Cerebellar nuclear complex (tissue), 1 donor: ENCODE results near the gene SPANXN1.
"Not testable (repeated sequence)": the region's sequence is repeated elsewhere in the genome, so short reads cannot be mapped to it uniquely, and the experiment has no call there.

Experiments
- DNase-seq, 2 experiments: peaks; one replicate each; lab custom pipeline; 2025; lab: John Stamatoyannopoulos, UW

SPANXN1 gene

GRCh38 chrX:145247203-145247602, at the start of gene SPANXN1:
TSS of gene SPANXN1 (plus strand) at chrX:145247503. CDS start at chrX:145247587, 84 bp downstream.
- DNase-seq: not testable (repeated sequence)

DNA sequence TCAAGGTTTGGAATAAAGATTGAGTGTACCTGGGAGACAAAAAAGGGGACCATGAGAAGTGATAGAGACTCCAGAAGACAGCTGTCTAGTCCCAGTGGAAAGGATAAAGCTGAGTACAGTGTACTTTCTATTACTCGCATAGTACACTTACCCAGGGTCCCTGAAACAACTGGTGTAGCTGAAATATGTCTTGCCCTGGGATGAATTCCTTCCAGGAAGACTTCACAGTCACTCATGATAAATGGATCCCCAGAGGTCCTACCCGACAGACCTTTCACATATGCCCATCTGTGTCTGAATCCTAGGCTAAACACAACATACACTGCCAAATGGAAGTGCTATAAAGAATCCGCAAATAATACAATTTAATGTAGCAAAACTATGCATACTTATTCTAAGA, 48.2 kb upstream of the SPANXN1 start:
- no peak for DNase-seq

- no peak for DNase-seq
These were observed 33.8 kb upstream of the SPANXN1 start for GRCh38 chrX:145213504-145213903.

DNA sequence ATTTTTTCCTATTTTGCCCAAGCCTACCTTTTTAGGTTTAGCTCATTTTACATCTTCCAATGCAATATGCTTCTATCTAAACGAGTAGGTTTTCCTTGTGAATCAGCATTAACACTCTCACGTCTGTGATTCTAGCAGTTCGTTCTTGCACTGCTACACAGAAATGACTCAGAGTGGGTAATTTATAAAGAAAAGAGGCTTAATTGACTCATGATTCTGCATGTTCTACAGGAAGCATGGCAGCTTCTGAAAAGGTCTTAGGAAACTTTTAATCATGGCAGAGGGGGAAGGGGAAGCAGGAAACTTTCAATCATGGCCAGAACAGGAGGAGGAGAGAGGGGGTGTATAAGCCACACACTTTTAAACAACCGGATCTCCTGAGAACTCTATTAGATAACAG, 44.9 kb downstream of the SPANXN1 start:
- DNase-seq: no peak
